GM12878 (cell line): ENCODE data around the gene GNA15. TPM values are rescaled to one million over a fixed set of nuclear protein-coding genes. Genes with fewer than 3 reads are reported as not detected.

Experiments used
- ATAC-seq: fragments of 200-7000 bp; cut with Tn5 transposase; 3 replicates; pipeline ENCODE4 v1.9.1; 2020; ENCODE audit warnings: mild to moderate bottlenecking, moderate library complexity
- BruUV-seq: library from RNA; stranded (reverse); fragments of 400-500 nt; replicated peaks from 2 replicates; lab custom pipeline; 2021; lab: Mats Ljungman, UMichigan
- CTCF ChIA-PET: fragments of 300-600 bp; sonication (Branson Sonifier 250); formaldehyde crosslinking; extraction: SDS; loops from one replicate; lab custom pipeline; 2021; ENCODE audit warnings: inconsistent platforms; lab: Yijun Ruan, JAX
- POLR2A ChIA-PET: fragments of 350-600 bp; formaldehyde crosslinking; extraction: SDS; loops from one replicate; lab custom pipeline; 2021; ENCODE audit warnings: inconsistent platforms; lab: Charles Lee
- RAD21 ChIA-PET: fragments of 300-600 bp; sonication (Branson Sonifier 250); formaldehyde crosslinking; loops from one replicate; lab custom pipeline; 2023; ENCODE audit warnings: antibody characterized with exemption; ENCODE audit not compliant: unreplicated experiment; lab: Charles Lee
- SMC1A ChIA-PET: fragments of 300-600 bp; sonication (Branson Sonifier 250); formaldehyde crosslinking; loops from one replicate; lab custom pipeline; 2023; ENCODE audit not compliant: unreplicated experiment, uncharacterized antibody; lab: Charles Lee
- DNase-seq: peaks from one replicate; pipeline ENCODE4 v3.0.0-alpha.2; 2011; ENCODE audit warnings: low read depth, low spot score
- FAIRE-seq: peaks from 3 replicates; lab custom pipeline; 2011; peaks lifted over from hg19 to GRCh38; lab: Jason Lieb, UNC
- H2AFZ ChIP-seq: 2 replicates; pipeline ENCODE4 v1.6.0; 2011; ENCODE audit warnings: low read depth, low read length, control low read depth; ENCODE audit not compliant: control insufficient read depth
- H3K27ac ChIP-seq: 2 replicates; pipeline ENCODE4 v1.5.1; 2011; ENCODE audit warnings: control low read depth; ENCODE audit not compliant: control insufficient read depth, insufficient read depth
- H3K27me3 ChIP-seq, 2 experiments: replicated peaks in 1 of 2; 2 replicates each; pipeline versions ENCODE4 v1.6.0 to v1.6.1; 2011; ENCODE audit warnings: low read length in 1 of 2; ENCODE audit not compliant: control insufficient read depth in 2 of 2, insufficient read depth in 2 of 2
- H3K36me3 ChIP-seq, 2 experiments: 2 replicates each; pipeline ENCODE4 v1.5.1; 2011; ENCODE audit warnings: low read length in 1 of 2; ENCODE audit not compliant: control insufficient read depth in 2 of 2, insufficient read depth in 2 of 2
- H3K4me1 ChIP-seq: 2 replicates; pipeline ENCODE4 v1.6.1; 2011; ENCODE audit warnings: mild to moderate bottlenecking, low read length, moderate library complexity, mixed read lengths; ENCODE audit not compliant: control insufficient read depth, insufficient read depth
- H3K4me2 ChIP-seq: 2 replicates; pipeline ENCODE4 v1.6.0; 2011; ENCODE audit warnings: control low read depth; ENCODE audit not compliant: control insufficient read depth, insufficient read depth
- H3K4me3 ChIP-seq: fragments of 200-600 bp; sonication (generic); 2 replicates; pipeline ENCODE4 v1.5.1; 2016
- H3K79me2 ChIP-seq: 2 replicates; pipeline ENCODE4 v1.6.0; 2011; ENCODE audit warnings: low read length; ENCODE audit not compliant: control insufficient read depth, insufficient read depth
- H3K9ac ChIP-seq: 2 replicates; pipeline ENCODE4 v1.8.0; 2011; ENCODE audit warnings: low read length, control low read depth, mixed read lengths; ENCODE audit not compliant: control insufficient read depth, insufficient read depth
- H3K9me3 ChIP-seq: replicated peaks from 3 replicates; pipeline ENCODE4 v1.5.1; 2011; ENCODE audit warnings: mild to moderate bottlenecking, low read length; ENCODE audit not compliant: control insufficient read depth, insufficient read depth
- H4K20me1 ChIP-seq: 2 replicates; pipeline ENCODE4 v1.6.0; 2011; ENCODE audit not compliant: control insufficient read depth, insufficient read depth
- CHD4 ChIP-seq: fragments of 200-600 bp; sonication (generic); IDR thresholded peaks from 2 replicates; pipeline ENCODE4 v1.6.1; 2016; ENCODE audit warnings: mild to moderate bottlenecking
- CREB1 ChIP-seq: IDR thresholded peaks from 2 replicates; pipeline ENCODE4 v1.6.1; 2012; ENCODE audit warnings: low read depth, mild to moderate bottlenecking, inconsistent platforms
- IRF5 ChIP-seq: fragments of 450-650 bp; IDR thresholded peaks from 2 replicates; pipeline ENCODE4 v1.6.1; 2017; ENCODE audit warnings: borderline replicate concordance
- KLF5 ChIP-seq: fragments of 450-650 bp; IDR thresholded peaks from 2 replicates; pipeline ENCODE4 v1.6.1; 2014; ENCODE audit warnings: mild to moderate bottlenecking; ENCODE audit not compliant: partially characterized antibody
- MYB ChIP-seq: fragments of 150-350 bp; IDR thresholded peaks from 2 replicates; pipeline ENCODE4 v1.6.1; 2014; ENCODE audit warnings: mild to moderate bottlenecking, low read depth, low read length, borderline replicate concordance
- MYC ChIP-seq: IDR thresholded peaks from 2 replicates; pipeline ENCODE4 v1.6.1; 2011; ENCODE audit warnings: mild to moderate bottlenecking, low read length, moderate library complexity, inconsistent platforms; ENCODE audit not compliant: insufficient read depth, insufficient replicate concordance, insufficient read length, severe bottlenecking
- PKNOX1 ChIP-seq: fragments of 450-650 bp; IDR thresholded peaks from 2 replicates; pipeline ENCODE4 v1.6.1; 2016; ENCODE audit warnings: mild to moderate bottlenecking
- RCOR1 ChIP-seq: conservative IDR thresholded peaks from 2 replicates; pipeline ENCODE4 v1.6.1; 2012; ENCODE audit warnings: low read depth, low read length, improper control_type of control experiment
- REST ChIP-seq: IDR thresholded peaks from 2 replicates; pipeline ENCODE4 v1.6.1; 2012; ENCODE audit warnings: mild to moderate bottlenecking, low read depth, low read length
- TCF12 ChIP-seq: IDR thresholded peaks from 2 replicates; pipeline ENCODE4 v1.6.1; 2011; ENCODE audit warnings: low read depth, mild to moderate bottlenecking, low read length
- USF1 ChIP-seq: IDR thresholded peaks from 2 replicates; pipeline ENCODE4 v1.6.1; 2011; ENCODE audit warnings: borderline replicate concordance, low read depth, mild to moderate bottlenecking, moderate library complexity, mixed read lengths, low read length; ENCODE audit not compliant: insufficient read depth; ENCODE audit errors: extremely low read length
- ZBTB11 ChIP-seq: fragments of 450-650 bp; formaldehyde crosslinking; IDR thresholded peaks from 2 replicates; pipeline ENCODE4 v1.5.0; 2022; ENCODE audit warnings: mild to moderate bottlenecking, missing genetic modification characterization
- WGBS: methylation state at CpG from one replicate; pipeline ENCODE4 v1.1.6; 2016; ENCODE audit warnings: low lambda C conversion rate; ENCODE audit not compliant: insufficient replicate concordance, insufficient coverage; ENCODE audit errors: missing lambda C conversion rate; 5-methylcytosine and 5-hydroxymethylcytosine counted together
- in situ Hi-C: fragments of 300-500 bp; cut with MboI; formaldehyde crosslinking; loops from 9 replicates; pipeline ENCODE4 v1.14.3; 2018; ENCODE audit warnings: mixed read lengths
- intact Hi-C: fragments of 100-400 bp; cut with micrococcal nuclease; formaldehyde crosslinking; loops from one replicate; pipeline ENCODE4 v1.14.2; 2022; ENCODE audit not compliant: unreplicated experiment
- polyA plus RNA-seq, 11 experiments: library from polyadenylated mRNA; depleted of rRNA in 4 of 11; unstranded in 6 of 11; stranded (reverse) in 5 of 11; fragments of >200 nt; fragmentation: Nextera tagmentation in 4 of 11; fragmentation: Illumina TruSeq in 1 of 11; extraction: Ambion mirVana in 4 of 11; extraction: Trizol in 1 of 11; gene quantifications; 1 replicate in 1 of 11; 2 replicates in 10 of 11; pipeline versions ENCODE4 v1.2.1 to v1.2.3, GENCODE V29; 2011 to 2016; ENCODE audit warnings: inconsistent platforms in 2 of 11, missing spikeins in 2 of 11, low read depth in 1 of 11
- total RNA-seq, 4 experiments: library from RNA; depleted of rRNA in 3 of 4; stranded (reverse); fragments of >200 nt in 3 of 4; fragmentation: Illumina TruSeq in 1 of 4; extraction: Trizol in 1 of 4; gene quantifications; 2 replicates each; pipeline versions ENCODE4 v1.2.1 to v1.2.3, GENCODE V29; 2013 to 2021

Gene GNA15
- total and polyA plus RNA-seq, 10 of the 15 experiments (the other 5 are each of a cell fraction or from before 2014, with no cell fraction given), result 0.42 to 18.0 (median 9.4) TPM

GRCh38 chr19:3112375-3113099, 23.3 kb upstream of the GNA15 start:
- CTCF ChIA-PET, result interaction anchor here (1.4 kb wide), 1 partner anchor 14 kb away, joined by 3 read pairs; no protein-coding TSS in a partner anchor
- SMC1A ChIA-PET, result no interaction called here
- Histone ChIP-seq H3K36me3 (no peaks in the 10 kb centered on the region), H3K27me3 (no peaks in the 10 kb centered on the region), H3K4me1 (no peaks in the 10 kb centered on the region), H3K4me3 (no peak overlapping the region), H3K9me3 (no peaks in the 10 kb centered on the region), H4K20me1 (no peaks in the 10 kb centered on the region; the same call in 1 of the 2 replicates), H3K4me2 (no peak overlapping the region), H3K27ac (no peak overlapping the region), H2AFZ (no peak overlapping the region), H3K79me2 (no peaks in the 10 kb centered on the region), H3K9ac (no peak overlapping the region)
- FAIRE-seq, result no peak
- no peak for DNase-seq
- no peak for ATAC-seq
- BruUV-seq, result no TSS peak
- POLR2A ChIA-PET, result no interaction called here
- in situ Hi-C loops, result no loop called here
- intact Hi-C loops, result no loop called here
- RAD21 ChIA-PET, result no interaction called here
- 50% methylated on average over 38 of the region's 38 CpGs for WGBS
- TF ChIP-seq MYC, result no peak
- no peak for TF ChIP-seq RCOR1
- TF ChIP-seq USF1, result no peak
- TF ChIP-seq CHD4, result no peak
- no peak for TF ChIP-seq ZBTB11 (CRISPR knock-in tag)
- no peak for TF ChIP-seq PKNOX1
- no peak for TF ChIP-seq TCF12
- no peak for TF ChIP-seq IRF5
- TF ChIP-seq CREB1, result no peak
- no peak for TF ChIP-seq MYB
- TF ChIP-seq KLF5, result no peak
- no peak for TF ChIP-seq REST
